Measurements from ENCODE around the gene ZNHIT3.
"Not testable (repeated sequence)": the region's sequence is repeated elsewhere in the genome, so short reads cannot be mapped to it uniquely, and the experiment has no call there.

Gene ZNHIT3

GRCh38 chr17:36486204-36487194 is at the start of gene ZNHIT3:
ZNHIT3 (plus strand) TSS chr17:36486681; CDS start chr17:36486700, 19 bp downstream.
- peak; percentile 82 to 83 for DNase-seq (ENCODE audit: low spot score in 2 of 2)
- Mint-ChIP-seq H3K36me3 (peaks cover 10% of the 10 kb centered on the region), H3K27me3 (peaks cover 10% of the 10 kb centered on the region), H3K9me3 (no peaks in the 10 kb centered on the region), H3K27ac (peak within 1 kb of the TSS; percentile 96), H3K4me1 (peaks cover 25% of the 10 kb centered on the region), H3K4me3 (peak within 1 kb of the TSS; percentile 99)
- ATAC-seq (ENCODE audit: low read depth) = peak; percentile 95

GRCh38 chr17:36441792-36442191 is 44.7 kb upstream of the ZNHIT3 start:
- ATAC-seq (ENCODE audit: low read depth) = not testable (repeated sequence)

GRCh38 chr17:36443777-36444176 is 42.7 kb upstream of the ZNHIT3 start:
- no peak for DNase-seq (ENCODE audit: low spot score in 2 of 2)
- Mint-ChIP-seq H3K4me1 (no peaks in the 10 kb centered on the region), H3K36me3 (no peaks in the 10 kb centered on the region), H3K27ac (no peak overlapping the region), H3K27me3 (no peaks in the 10 kb centered on the region), H3K4me3 (no peak overlapping the region), H3K9me3 (no peaks in the 10 kb centered on the region)
- ATAC-seq (ENCODE audit: low read depth) = no peak

More at GRCh38 chr17:36441792-36442191, 44.7 kb upstream of the ZNHIT3 start:
- not testable (repeated sequence) for H3K4me1 Mint-ChIP-seq; H3K9me3 Mint-ChIP-seq; H3K4me3 Mint-ChIP-seq; H3K36me3 Mint-ChIP-seq; H3K27ac Mint-ChIP-seq; DNase-seq (ENCODE audit: low spot score in 2 of 2); H3K27me3 Mint-ChIP-seq

DNA sequence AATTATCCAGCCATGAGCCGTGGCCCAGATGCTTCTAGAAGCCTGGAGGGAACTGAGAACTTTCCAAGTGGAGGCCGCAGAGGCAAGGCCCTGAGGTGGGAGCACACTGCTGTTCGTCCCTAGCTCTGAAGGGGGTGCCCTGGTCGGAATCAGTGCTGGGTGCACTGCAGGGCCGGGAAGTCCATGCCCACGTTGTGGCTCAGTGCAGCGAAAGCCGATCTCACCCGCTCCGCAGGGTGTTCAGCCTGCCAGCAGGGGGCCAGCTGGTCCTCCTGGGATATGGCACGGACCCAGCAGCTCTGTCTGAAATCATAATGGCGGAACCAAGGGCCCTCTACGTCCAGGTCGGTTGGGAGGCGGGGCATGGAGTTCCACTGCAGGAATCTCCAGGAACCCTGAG is 36.5 kb upstream of the ZNHIT3 start:
- not testable (repeated sequence) for H3K36me3 Mint-ChIP-seq; H3K27ac Mint-ChIP-seq; H3K27me3 Mint-ChIP-seq; H3K4me3 Mint-ChIP-seq; H3K9me3 Mint-ChIP-seq; ATAC-seq (ENCODE audit: low read depth); DNase-seq (ENCODE audit: low spot score in 2 of 2); H3K4me1 Mint-ChIP-seq

DNA sequence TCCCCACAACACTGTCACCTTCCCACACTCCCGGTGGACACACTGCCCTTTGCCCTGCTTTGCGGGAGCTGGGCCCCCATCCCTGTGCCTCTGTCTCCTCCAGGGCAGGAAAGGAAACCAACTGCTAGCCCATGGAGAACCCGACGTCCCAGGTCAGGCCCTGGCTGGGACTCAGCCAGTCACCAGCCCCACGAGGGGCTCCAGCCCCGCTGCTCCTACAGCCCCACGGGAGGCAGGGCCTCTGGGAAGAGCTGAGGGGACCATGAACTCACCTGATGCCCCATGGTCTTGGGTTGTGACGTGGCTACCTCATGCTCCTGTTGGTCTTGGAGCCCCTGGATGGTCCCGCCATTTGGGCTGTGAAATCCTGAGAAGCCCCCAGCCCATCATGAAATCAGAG is 33.6 kb upstream of the ZNHIT3 start:
- not testable (repeated sequence) for H3K4me3 Mint-ChIP-seq; H3K27ac Mint-ChIP-seq; DNase-seq (ENCODE audit: low spot score in 2 of 2); H3K4me1 Mint-ChIP-seq; H3K27me3 Mint-ChIP-seq; H3K9me3 Mint-ChIP-seq; H3K36me3 Mint-ChIP-seq; ATAC-seq (ENCODE audit: low read depth)

- H3K27ac Mint-ChIP-seq; H3K36me3 Mint-ChIP-seq; H3K9me3 Mint-ChIP-seq; H3K4me1 Mint-ChIP-seq; ATAC-seq (ENCODE audit: low read depth); H3K4me3 Mint-ChIP-seq; DNase-seq (ENCODE audit: low spot score in 2 of 2): not testable (repeated sequence)
- peaks cover 13% of the 10 kb centered on the region for H3K27me3 Mint-ChIP-seq
Measured at GRCh38 chr17:36457701-36458100, 28.8 kb upstream of the ZNHIT3 start.

DNA sequence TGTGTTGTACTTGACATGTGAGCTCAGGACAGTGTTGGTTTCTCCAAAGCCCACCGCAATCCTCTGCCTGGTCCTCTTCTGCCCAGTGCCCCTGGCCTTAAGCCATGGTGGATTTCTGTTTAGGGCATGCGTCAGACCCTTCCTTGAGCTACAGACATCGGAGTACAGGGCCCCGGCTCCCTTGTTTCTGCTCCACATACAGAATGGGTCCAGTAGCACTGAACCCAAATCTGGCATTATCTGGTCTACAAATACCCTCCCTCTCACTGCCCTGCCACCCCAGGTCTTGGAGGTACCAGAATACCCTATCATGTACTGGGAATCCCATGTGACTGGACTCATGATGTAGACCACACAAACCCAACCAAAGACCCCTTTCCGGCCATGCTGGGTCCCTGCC is 27.4 kb upstream of the ZNHIT3 start:
- Mint-ChIP-seq H3K36me3 (no peaks in the 10 kb centered on the region), H3K4me3 (no peak overlapping the region), H3K4me1 (peaks cover 4% of the 10 kb centered on the region), H3K9me3 (no peaks in the 10 kb centered on the region), H3K27ac (no peak overlapping the region), H3K27me3 (peaks cover 22% of the 10 kb centered on the region)
- DNase-seq (ENCODE audit: low spot score in 2 of 2) = no peak
- no peak for ATAC-seq (ENCODE audit: low read depth)

DNA sequence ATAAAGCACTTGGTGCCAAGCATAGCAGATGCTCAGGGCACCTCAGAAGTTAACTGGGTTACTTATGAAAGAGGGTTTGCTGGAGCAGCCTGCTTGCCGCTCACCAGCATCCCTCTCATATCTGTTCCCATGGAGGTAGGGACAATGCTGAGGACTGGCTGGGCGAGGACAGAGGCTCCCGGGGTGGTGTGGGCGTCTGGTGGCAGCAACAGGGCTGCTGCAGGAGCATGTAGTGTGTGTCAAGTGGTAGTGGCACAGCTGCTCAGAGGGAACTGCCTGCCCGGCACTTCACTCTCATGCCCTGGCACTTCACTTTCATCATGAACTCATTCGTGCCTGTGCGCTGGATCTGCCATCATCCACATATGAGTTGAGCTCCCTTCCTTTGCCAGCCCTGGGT is 26.9 kb upstream of the ZNHIT3 start:
- H3K4me3 Mint-ChIP-seq = no peak overlapping the region
- no peak for DNase-seq (ENCODE audit: low spot score in 2 of 2)
- no peaks in the 10 kb centered on the region for H3K9me3 Mint-ChIP-seq
- H3K27me3 Mint-ChIP-seq = peaks cover 22% of the 10 kb centered on the region
- no peak overlapping the region for H3K27ac Mint-ChIP-seq
- H3K4me1 Mint-ChIP-seq = peaks cover 4% of the 10 kb centered on the region
- no peak for ATAC-seq (ENCODE audit: low read depth)
- no peaks in the 10 kb centered on the region for H3K36me3 Mint-ChIP-seq

DNA sequence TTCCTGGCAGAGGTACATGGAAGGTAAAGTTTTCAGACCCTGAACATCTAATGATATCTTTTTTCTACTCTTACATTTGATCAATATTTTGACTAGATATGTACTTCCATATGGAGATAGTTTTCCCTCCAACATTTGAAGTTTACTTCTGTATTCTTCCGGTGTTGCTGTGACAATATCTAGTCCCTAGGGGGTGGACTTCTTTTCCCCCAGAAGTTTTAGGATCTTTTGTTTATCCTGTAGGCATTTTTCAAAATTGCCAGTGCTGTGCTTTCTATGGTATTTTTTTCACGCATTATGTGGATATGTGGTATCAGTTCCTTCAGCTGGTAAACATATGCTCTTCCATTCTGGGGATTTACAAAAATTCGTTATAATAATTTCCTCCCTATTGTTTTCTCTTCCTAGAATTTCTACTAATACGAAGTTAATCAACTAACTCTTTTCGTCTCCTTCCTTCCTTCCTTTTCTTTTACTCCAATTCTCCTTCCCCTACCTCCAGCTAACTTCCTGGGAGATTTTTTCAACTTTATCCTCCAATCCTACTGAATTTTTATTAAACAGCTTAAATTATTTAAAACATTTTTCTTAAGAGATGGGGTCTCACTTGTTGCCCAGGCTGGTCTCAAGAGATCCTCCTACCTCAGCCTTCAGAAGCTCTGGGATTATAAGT is 26.1 kb upstream of the ZNHIT3 start:
- Mint-ChIP-seq H3K27ac (no peak overlapping the region), H3K9me3 (no peaks in the 10 kb centered on the region), H3K27me3 (peaks cover 27% of the 10 kb centered on the region), H3K4me1 (peaks cover 4% of the 10 kb centered on the region), H3K36me3 (no peaks in the 10 kb centered on the region), H3K4me3 (no peak overlapping the region)
- DNase-seq (ENCODE audit: low spot score in 2 of 2) (no peak), ATAC-seq (ENCODE audit: low read depth) (no peak)

- Mint-ChIP-seq H3K27ac (no peak overlapping the region), H3K36me3 (no peaks in the 10 kb centered on the region), H3K4me3 (no peak overlapping the region), H3K4me1 (peaks cover 4% of the 10 kb centered on the region), H3K9me3 (no peaks in the 10 kb centered on the region), H3K27me3 (peaks cover 29% of the 10 kb centered on the region)
- DNase-seq (ENCODE audit: low spot score in 2 of 2) = no peak
- no peak for ATAC-seq (ENCODE audit: low read depth)
Measured at GRCh38 chr17:36461330-36462110, 25.0 kb upstream of the ZNHIT3 start.

- Mint-ChIP-seq H3K4me1 (peaks cover 4% of the 10 kb centered on the region), H3K27me3 (peaks cover 39% of the 10 kb centered on the region), H3K27ac (no peak overlapping the region), H3K9me3 (no peaks in the 10 kb centered on the region), H3K4me3 (no peak overlapping the region), H3K36me3 (no peaks in the 10 kb centered on the region)
- DNase-seq (ENCODE audit: low spot score in 2 of 2) (no peak), ATAC-seq (ENCODE audit: low read depth) (peak; percentile 67)
Measured at GRCh38 chr17:36463916-36464764, 22.3 kb upstream of the ZNHIT3 start.

DNA sequence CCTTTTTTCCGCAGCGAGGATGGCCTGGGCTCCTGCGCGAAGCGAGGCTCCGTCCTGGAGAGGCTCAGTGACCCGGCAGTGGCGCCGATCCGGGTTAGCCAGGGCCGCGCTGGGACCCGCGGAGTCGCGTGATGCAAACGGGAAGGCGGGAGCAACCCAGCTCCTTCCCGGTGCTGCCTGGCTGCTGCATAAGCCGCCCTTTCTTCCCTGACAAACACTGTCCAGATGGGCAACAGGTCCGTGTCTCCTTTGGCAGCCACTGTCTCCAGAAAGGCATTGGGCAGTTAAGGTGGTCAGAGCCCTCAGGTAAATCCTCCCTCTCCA is 21.8 kb upstream of the ZNHIT3 start:
- Mint-ChIP-seq H3K4me3 (no peak overlapping the region), H3K4me1 (peaks cover 4% of the 10 kb centered on the region), H3K27me3 (peaks cover 35% of the 10 kb centered on the region), H3K27ac (no peak overlapping the region), H3K36me3 (no peaks in the 10 kb centered on the region), H3K9me3 (no peaks in the 10 kb centered on the region)
- no peak for ATAC-seq (ENCODE audit: low read depth)
- no peak for DNase-seq (ENCODE audit: low spot score in 2 of 2)

DNA sequence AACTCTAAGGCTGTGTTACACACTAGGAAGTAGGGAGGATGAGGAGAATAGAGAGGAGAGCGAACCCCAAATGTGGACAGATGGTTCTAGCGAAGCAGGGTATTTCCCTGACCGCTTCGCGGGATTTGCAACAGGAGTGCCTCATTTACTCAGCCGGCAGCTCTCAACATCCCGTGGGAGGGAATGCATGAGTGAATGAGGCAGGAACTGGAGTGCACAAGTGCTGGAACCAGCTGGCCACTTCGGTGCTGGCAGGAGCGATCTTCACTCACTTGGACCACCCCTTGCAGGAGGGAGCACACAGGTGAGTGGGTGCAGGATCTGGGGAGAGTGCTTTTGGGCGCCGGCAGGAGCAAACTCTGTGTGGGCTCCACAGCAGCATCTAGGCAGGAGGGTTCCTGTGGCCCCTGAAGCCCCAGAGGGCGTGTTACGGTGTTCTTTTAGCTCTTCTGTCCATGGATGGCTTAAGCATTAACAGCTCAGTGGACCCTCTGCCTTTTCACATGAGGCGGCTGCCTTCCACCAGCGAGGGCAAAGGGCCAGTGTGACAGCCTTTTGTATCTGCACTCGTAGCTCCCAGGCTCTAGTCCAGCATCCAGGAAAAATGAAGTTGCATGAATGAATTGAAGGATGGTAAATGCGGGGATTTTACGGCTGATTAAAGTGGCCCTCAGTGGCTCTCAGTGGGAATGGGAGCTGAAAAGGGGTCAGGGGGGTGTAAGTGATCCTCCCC is 17.4 kb upstream of the ZNHIT3 start:
- peaks cover 20% of the 10 kb centered on the region for H3K27me3 Mint-ChIP-seq
- ATAC-seq (ENCODE audit: low read depth) = no peak
- H3K36me3 Mint-ChIP-seq = no peaks in the 10 kb centered on the region
- no peaks in the 10 kb centered on the region for H3K9me3 Mint-ChIP-seq
- no peak for DNase-seq (ENCODE audit: low spot score in 2 of 2)
- peaks cover 8% of the 10 kb centered on the region for H3K4me1 Mint-ChIP-seq
- H3K27ac Mint-ChIP-seq = no peak overlapping the region
- no peak overlapping the region for H3K4me3 Mint-ChIP-seq

All from memory B cell (primary cell).